ENCODE measurements around the gene SVIL. TPM values are rescaled to one million over a fixed set of nuclear protein-coding genes. Genes with fewer than 3 reads are reported as not detected.

SVIL gene
- total RNA-seq (10 to 100 TPM; 13.6 to 65.3 (median 24.3) TPM), polyA plus RNA-seq (1 to 10 TPM; 1.4 to 2.3 (median 1.6) TPM)
- long read RNA-seq, donor 1: 0 reads
- long read RNA-seq, donor 2: 0 reads

- Histone ChIP-seq H3K27me3 (replicated peaks in 1 of 7) (no peaks in the 10 kb centered on the region), H3K27ac (peak within 1 kb of the TSS in 5 of 8 donors; percentile 28 to 56 (median 53)), H3K36me3 (peaks cover 0 to 4% (median 0%) of the 10 kb centered on the region in 6 donors), H3K9me3 (no peaks in the 10 kb centered on the region), H3K4me3 (no peak within 1 kb of the TSS), H3K4me1 (peaks cover 0 to 47% (median 9%) of the 10 kb centered on the region in 6 donors)
- intact Hi-C loops (cut with DNase I; ENCODE audit: low total_unique reads): no loop called here
- no peak for TF ChIP-seq POLR2AphosphoS5 (IDR thresholded peaks at IDR 0.05)
- WGBS, 5 donors: 75 to 88% (median 83%) methylated on average over 10 of the region's 10 CpGs
- no peak for DNase-seq
Observed at GRCh38 chr10:29634764-29635625, at the start of gene SVIL. SVIL (minus strand) TSS chr10:29634971; CDS start chr10:29555058, 79,913 bp downstream.

GRCh38 chr10:29681676-29682448 lies 47.1 kb upstream of the SVIL start:
- Histone ChIP-seq H3K27me3 (replicated peaks in 1 of 7) (no peaks in the 10 kb centered on the region), H3K36me3 (peaks cover 0 to 10% (median 0%) of the 10 kb centered on the region in 6 donors), H3K9me3 (no peaks in the 10 kb centered on the region), H3K4me1 (peaks cover 0 to 42% (median 19%) of the 10 kb centered on the region in 6 donors), H3K4me3 (peak overlapping the region in 1 of 8 donors; percentile 50), H3K27ac (peak overlapping the region in 7 of 8 donors; percentile 35 to 92 (median 78))
- TF ChIP-seq POLR2A (IDR thresholded peaks at IDR 0.05): no peak
- no peak for TF ChIP-seq CTCF (IDR thresholded peaks at IDR 0.05 in 8 of 11, conservative IDR thresholded peaks at IDR 0.05 in 3 of 11)
- peak in 2 of 3 donors; percentile 45 to 84 for TF ChIP-seq POLR2AphosphoS5 (IDR thresholded peaks at IDR 0.05)
- whole genome bisulfite sequencing, 5 donors: 36 to 51% (median 43%) methylated on average over 9 of the region's 9 CpGs
- peak; percentile 88 for DNase-seq
- intact Hi-C loops (cut with DNase I; ENCODE audit: low total_unique reads): no loop called here

- TF ChIP-seq POLR2AphosphoS5 (IDR thresholded peaks at IDR 0.05) (no peak), POLR2A (IDR thresholded peaks at IDR 0.05) (no peak), CTCF (IDR thresholded peaks at IDR 0.05 in 8 of 11, conservative IDR thresholded peaks at IDR 0.05 in 3 of 11) (no peak)
Observed at GRCh38 chr10:29680091-29680490, 45.3 kb upstream of the SVIL start.

DNA sequence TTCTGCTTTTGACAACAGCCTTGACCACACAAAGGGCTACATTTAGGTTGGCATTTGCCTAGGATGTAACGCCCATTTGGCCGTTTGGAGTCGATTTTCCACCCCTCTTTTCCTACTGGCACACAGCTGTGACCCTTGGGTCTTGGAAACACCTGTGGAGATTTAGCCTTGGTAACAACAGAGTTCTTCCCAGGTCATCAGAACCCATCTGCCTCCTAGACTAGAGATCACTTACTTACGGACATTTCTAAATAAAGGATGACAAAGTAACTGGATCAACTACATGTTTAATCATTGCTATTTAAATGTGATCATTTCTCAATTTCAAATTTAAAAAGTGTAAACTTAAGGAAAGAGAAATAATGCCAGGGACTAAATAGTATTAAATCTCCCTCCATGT lies 42.0 kb upstream of the SVIL start:
- 79 to 92% (median 88%) methylated on average over 4 of the region's 4 CpGs for WGBS, 5 donors
- H3K36me3 ChIP-seq: no peaks in the 10 kb centered on the region
- TF ChIP-seq CTCF (IDR thresholded peaks at IDR 0.05 in 8 of 11, conservative IDR thresholded peaks at IDR 0.05 in 3 of 11) (no peak), POLR2AphosphoS5 (IDR thresholded peaks at IDR 0.05) (no peak), POLR2A (IDR thresholded peaks at IDR 0.05) (no peak)
- H3K27ac ChIP-seq: no peak overlapping the region
- peaks cover 0 to 22% (median 16%) of the 10 kb centered on the region in 6 donors for H3K4me1 ChIP-seq
- H3K9me3 ChIP-seq: peaks cover 0 to 34% (median 19%) of the 10 kb centered on the region in 8 donors
- no peaks in the 10 kb centered on the region for H3K27me3 ChIP-seq (replicated peaks in 1 of 7)
- DNase-seq: no peak
- intact Hi-C loops (cut with DNase I; ENCODE audit: low total_unique reads): no loop called here
- H3K4me3 ChIP-seq: no peak overlapping the region

More at GRCh38 chr10:29680091-29680490, 45.3 kb upstream of the SVIL start:
- H3K36me3 ChIP-seq: peaks cover 0 to 8% (median 0%) of the 10 kb centered on the region in 6 donors
- H3K4me3 ChIP-seq: peak overlapping the region in 1 of 8 donors; percentile 50
- no peaks in the 10 kb centered on the region for H3K27me3 ChIP-seq (replicated peaks in 1 of 7)
- peaks cover 0 to 17% (median 13%) of the 10 kb centered on the region in 8 donors for H3K9me3 ChIP-seq
- intact Hi-C loops (cut with DNase I; ENCODE audit: low total_unique reads): no loop called here
- WGBS, 5 donors: 85 to 99% (median 90%) methylated on average over 6 of the region's 6 CpGs
- peaks cover 0 to 39% (median 19%) of the 10 kb centered on the region in 6 donors for H3K4me1 ChIP-seq
- peak overlapping the region in 7 of 8 donors; percentile 55 to 92 (median 78) for H3K27ac ChIP-seq
- DNase-seq: no peak

All from spleen (tissue), 13 donors.